GM12878 (cell line): ENCODE measurements around the gene TRMT44. TPM values are rescaled to one million over a fixed set of nuclear protein-coding genes. Genes with fewer than 3 reads are reported as not detected.

Source experiments
- ATAC-seq: fragments of 200-7000 bp; cut with Tn5 transposase; 3 replicates; pipeline ENCODE4 v1.9.1; 2020; ENCODE audit warnings: mild to moderate bottlenecking, moderate library complexity
- BruUV-seq: library from RNA; stranded (reverse); fragments of 400-500 nt; replicated peaks from 2 replicates; lab custom pipeline; 2021; lab: Mats Ljungman, UMichigan
- CTCF ChIA-PET: fragments of 300-600 bp; sonication (Branson Sonifier 250); formaldehyde crosslinking; extraction: SDS; loops from one replicate; lab custom pipeline; 2021; ENCODE audit warnings: inconsistent platforms; lab: Yijun Ruan, JAX
- POLR2A ChIA-PET: fragments of 350-600 bp; formaldehyde crosslinking; extraction: SDS; loops from one replicate; lab custom pipeline; 2021; ENCODE audit warnings: inconsistent platforms; lab: Charles Lee
- RAD21 ChIA-PET: fragments of 300-600 bp; sonication (Branson Sonifier 250); formaldehyde crosslinking; loops from one replicate; lab custom pipeline; 2023; ENCODE audit warnings: antibody characterized with exemption; ENCODE audit not compliant: unreplicated experiment; lab: Charles Lee
- SMC1A ChIA-PET: fragments of 300-600 bp; sonication (Branson Sonifier 250); formaldehyde crosslinking; loops from one replicate; lab custom pipeline; 2023; ENCODE audit not compliant: unreplicated experiment, uncharacterized antibody; lab: Charles Lee
- DNase-seq: peaks from one replicate; pipeline ENCODE4 v3.0.0-alpha.2; 2011; ENCODE audit warnings: low read depth, low spot score
- FAIRE-seq: peaks from 3 replicates; lab custom pipeline; 2011; peaks lifted over from hg19 to GRCh38; lab: Jason Lieb, UNC
- H2AFZ ChIP-seq: 2 replicates; pipeline ENCODE4 v1.6.0; 2011; ENCODE audit warnings: low read depth, low read length, control low read depth; ENCODE audit not compliant: control insufficient read depth
- H3K27ac ChIP-seq: 2 replicates; pipeline ENCODE4 v1.5.1; 2011; ENCODE audit warnings: control low read depth; ENCODE audit not compliant: control insufficient read depth, insufficient read depth
- H3K27me3 ChIP-seq, 2 experiments: replicated peaks in 1 of 2; 2 replicates each; pipeline versions ENCODE4 v1.6.0 to v1.6.1; 2011; ENCODE audit warnings: low read length in 1 of 2; ENCODE audit not compliant: control insufficient read depth in 2 of 2, insufficient read depth in 2 of 2
- H3K36me3 ChIP-seq, 2 experiments: 2 replicates each; pipeline ENCODE4 v1.5.1; 2011; ENCODE audit warnings: low read length in 1 of 2; ENCODE audit not compliant: control insufficient read depth in 2 of 2, insufficient read depth in 2 of 2
- H3K4me1 ChIP-seq: 2 replicates; pipeline ENCODE4 v1.6.1; 2011; ENCODE audit warnings: mild to moderate bottlenecking, low read length, moderate library complexity, mixed read lengths; ENCODE audit not compliant: control insufficient read depth, insufficient read depth
- H3K4me2 ChIP-seq: 2 replicates; pipeline ENCODE4 v1.6.0; 2011; ENCODE audit warnings: control low read depth; ENCODE audit not compliant: control insufficient read depth, insufficient read depth
- H3K4me3 ChIP-seq: fragments of 200-600 bp; sonication (generic); 2 replicates; pipeline ENCODE4 v1.5.1; 2016
- H3K79me2 ChIP-seq: 2 replicates; pipeline ENCODE4 v1.6.0; 2011; ENCODE audit warnings: low read length; ENCODE audit not compliant: control insufficient read depth, insufficient read depth
- H3K9ac ChIP-seq: 2 replicates; pipeline ENCODE4 v1.8.0; 2011; ENCODE audit warnings: low read length, control low read depth, mixed read lengths; ENCODE audit not compliant: control insufficient read depth, insufficient read depth
- H3K9me3 ChIP-seq: replicated peaks from 3 replicates; pipeline ENCODE4 v1.5.1; 2011; ENCODE audit warnings: mild to moderate bottlenecking, low read length; ENCODE audit not compliant: control insufficient read depth, insufficient read depth
- H4K20me1 ChIP-seq: 2 replicates; pipeline ENCODE4 v1.6.0; 2011; ENCODE audit not compliant: control insufficient read depth, insufficient read depth
- CTCF ChIP-seq, 3 experiments: IDR thresholded peaks in 2 of 3; conservative IDR thresholded peaks in 1 of 3; 2 replicates each; pipeline ENCODE4 v1.5.1; 2011; ENCODE audit warnings: low read depth in 3 of 3, low read length in 3 of 3, mild to moderate bottlenecking in 3 of 3, control low read depth in 2 of 3, moderate library complexity in 2 of 3, inconsistent platforms in 1 of 3, mixed read lengths in 1 of 3; ENCODE audit not compliant: control insufficient read depth in 2 of 3, insufficient read depth in 1 of 3; ENCODE audit errors: extremely low read depth in 1 of 3
- HCFC1 ChIP-seq: fragments of 150-350 bp; IDR thresholded peaks from 2 replicates; pipeline ENCODE4 v1.6.1; 2014; ENCODE audit warnings: low read length
- HDAC6 ChIP-seq: fragments of 200-600 bp; sonication (generic); IDR thresholded peaks from one replicate; pipeline ENCODE4 v1.8.0; 2017; ENCODE audit warnings: antibody characterized with exemption; ENCODE audit not compliant: unreplicated experiment
- MEF2A ChIP-seq: IDR thresholded peaks from 2 replicates; pipeline ENCODE4 v1.6.1; 2011; ENCODE audit warnings: low read depth, mild to moderate bottlenecking, low read length, moderate library complexity; ENCODE audit not compliant: insufficient read depth
- NBN ChIP-seq: fragments of 450-650 bp; IDR thresholded peaks from 2 replicates; pipeline ENCODE4 v1.6.1; 2016
- WGBS: methylation state at CpG from one replicate; pipeline ENCODE4 v1.1.6; 2016; ENCODE audit warnings: low lambda C conversion rate; ENCODE audit not compliant: insufficient replicate concordance, insufficient coverage; ENCODE audit errors: missing lambda C conversion rate; 5-methylcytosine and 5-hydroxymethylcytosine counted together
- in situ Hi-C: fragments of 300-500 bp; cut with MboI; formaldehyde crosslinking; loops from 9 replicates; pipeline ENCODE4 v1.14.3; 2018; ENCODE audit warnings: mixed read lengths
- intact Hi-C: fragments of 100-400 bp; cut with micrococcal nuclease; formaldehyde crosslinking; loops from one replicate; pipeline ENCODE4 v1.14.2; 2022; ENCODE audit not compliant: unreplicated experiment
- polyA plus RNA-seq, 11 experiments: library from polyadenylated mRNA; depleted of rRNA in 4 of 11; unstranded in 6 of 11; stranded (reverse) in 5 of 11; fragments of >200 nt; fragmentation: Nextera tagmentation in 4 of 11; fragmentation: Illumina TruSeq in 1 of 11; extraction: Ambion mirVana in 4 of 11; extraction: Trizol in 1 of 11; gene quantifications; 1 replicate in 1 of 11; 2 replicates in 10 of 11; pipeline versions ENCODE4 v1.2.1 to v1.2.3, GENCODE V29; 2011 to 2016; ENCODE audit warnings: inconsistent platforms in 2 of 11, missing spikeins in 2 of 11, low read depth in 1 of 11
- total RNA-seq, 4 experiments: library from RNA; depleted of rRNA in 3 of 4; stranded (reverse); fragments of >200 nt in 3 of 4; fragmentation: Illumina TruSeq in 1 of 4; extraction: Trizol in 1 of 4; gene quantifications; 2 replicates each; pipeline versions ENCODE4 v1.2.1 to v1.2.3, GENCODE V29; 2013 to 2021
- TF ChIP-seq, protein P1 (sequence below): fragments of 450-650 bp; IDR thresholded peaks from 2 replicates; pipeline ENCODE4 v1.6.1; 2014; ENCODE audit warnings: mild to moderate bottlenecking
- TF ChIP-seq, protein P2 (sequence below): IDR thresholded peaks from 2 replicates; pipeline ENCODE4 v1.6.1; 2011; ENCODE audit warnings: mild to moderate bottlenecking, low read depth, low read length, moderate library complexity; ENCODE audit not compliant: insufficient replicate concordance
- TF ChIP-seq, protein P3 (sequence below): IDR thresholded peaks from 2 replicates; pipeline ENCODE4 v1.6.1; 2012; ENCODE audit warnings: low read length, inconsistent platforms

The TRMT44 gene
- total and polyA plus RNA-seq, 10 of the 15 experiments (the other 5 are each of a cell fraction or from before 2014, with no cell fraction given), result 1.3 to 18.5 (median 10.1) TPM

DNA sequence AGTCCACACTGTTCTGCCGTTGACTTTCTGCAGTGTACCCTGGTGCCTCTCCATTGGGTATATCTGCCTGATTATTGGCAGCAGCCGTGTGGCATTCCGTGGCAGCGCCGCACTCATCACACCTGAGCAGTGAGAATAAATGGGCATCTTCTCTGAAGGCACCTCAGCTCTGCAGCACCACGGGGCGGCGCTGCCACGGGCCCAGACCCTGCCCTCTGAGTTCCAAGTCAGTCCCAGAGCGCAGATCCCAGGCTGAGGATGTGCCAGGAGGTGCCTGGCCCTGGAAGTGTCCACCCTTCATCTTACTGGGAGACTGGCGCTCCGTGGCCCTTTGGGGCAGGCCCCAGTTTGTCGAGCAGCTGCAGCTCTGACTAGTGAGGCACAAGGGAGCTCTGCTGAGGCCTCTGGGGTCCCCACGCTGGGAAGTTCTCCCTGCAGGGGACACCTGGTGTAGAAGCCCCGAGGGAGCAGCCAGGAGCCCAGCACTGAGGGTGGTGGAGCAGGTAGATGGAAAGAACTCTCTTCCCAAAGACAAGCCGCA lies 36.6 kb downstream of the TRMT44 start:
- Histone ChIP-seq H3K9ac (no peak overlapping the region), H2AFZ (no peak overlapping the region), H3K4me3 (no peak overlapping the region), H3K9me3 (no peaks in the 10 kb centered on the region), H4K20me1 (no peaks in the 10 kb centered on the region), H3K79me2 (no peaks in the 10 kb centered on the region), H3K27ac (no peak overlapping the region), H3K36me3 (no peaks in the 10 kb centered on the region), H3K4me1 (no peaks in the 10 kb centered on the region), H3K4me2 (no peak overlapping the region), H3K27me3 (no peaks in the 10 kb centered on the region)
- SMC1A ChIA-PET, result no interaction called here
- BruUV-seq, result no TSS peak
- RAD21 ChIA-PET, result no interaction called here
- CTCF ChIA-PET, result no interaction called here
- TF ChIP-seq, protein P1, sequence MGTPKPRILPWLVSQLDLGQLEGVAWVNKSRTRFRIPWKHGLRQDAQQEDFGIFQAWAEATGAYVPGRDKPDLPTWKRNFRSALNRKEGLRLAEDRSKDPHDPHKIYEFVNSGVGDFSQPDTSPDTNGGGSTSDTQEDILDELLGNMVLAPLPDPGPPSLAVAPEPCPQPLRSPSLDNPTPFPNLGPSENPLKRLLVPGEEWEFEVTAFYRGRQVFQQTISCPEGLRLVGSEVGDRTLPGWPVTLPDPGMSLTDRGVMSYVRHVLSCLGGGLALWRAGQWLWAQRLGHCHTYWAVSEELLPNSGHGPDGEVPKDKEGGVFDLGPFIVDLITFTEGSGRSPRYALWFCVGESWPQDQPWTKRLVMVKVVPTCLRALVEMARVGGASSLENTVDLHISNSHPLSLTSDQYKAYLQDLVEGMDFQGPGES, result no peak
- TF ChIP-seq HDAC6, result no peak
- TF ChIP-seq NBN, result no peak
- no peak for TF ChIP-seq CTCF (IDR thresholded peaks at IDR 0.05 in 2 of 3, conservative IDR thresholded peaks at IDR 0.05 in 1 of 3; ENCODE audit: control insufficient read depth in 2 of 3, extremely low read depth in 1 of 3, insufficient read depth in 1 of 3, low read depth in 3 of 3, low read length in 3 of 3)
- TF ChIP-seq, protein P2, sequence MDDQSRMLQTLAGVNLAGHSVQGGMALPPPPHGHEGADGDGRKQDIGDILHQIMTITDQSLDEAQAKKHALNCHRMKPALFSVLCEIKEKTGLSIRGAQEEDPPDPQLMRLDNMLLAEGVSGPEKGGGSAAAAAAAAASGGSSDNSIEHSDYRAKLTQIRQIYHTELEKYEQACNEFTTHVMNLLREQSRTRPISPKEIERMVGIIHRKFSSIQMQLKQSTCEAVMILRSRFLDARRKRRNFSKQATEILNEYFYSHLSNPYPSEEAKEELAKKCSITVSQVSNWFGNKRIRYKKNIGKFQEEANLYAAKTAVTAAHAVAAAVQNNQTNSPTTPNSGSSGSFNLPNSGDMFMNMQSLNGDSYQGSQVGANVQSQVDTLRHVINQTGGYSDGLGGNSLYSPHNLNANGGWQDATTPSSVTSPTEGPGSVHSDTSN, result no peak
- TF ChIP-seq, protein P3, sequence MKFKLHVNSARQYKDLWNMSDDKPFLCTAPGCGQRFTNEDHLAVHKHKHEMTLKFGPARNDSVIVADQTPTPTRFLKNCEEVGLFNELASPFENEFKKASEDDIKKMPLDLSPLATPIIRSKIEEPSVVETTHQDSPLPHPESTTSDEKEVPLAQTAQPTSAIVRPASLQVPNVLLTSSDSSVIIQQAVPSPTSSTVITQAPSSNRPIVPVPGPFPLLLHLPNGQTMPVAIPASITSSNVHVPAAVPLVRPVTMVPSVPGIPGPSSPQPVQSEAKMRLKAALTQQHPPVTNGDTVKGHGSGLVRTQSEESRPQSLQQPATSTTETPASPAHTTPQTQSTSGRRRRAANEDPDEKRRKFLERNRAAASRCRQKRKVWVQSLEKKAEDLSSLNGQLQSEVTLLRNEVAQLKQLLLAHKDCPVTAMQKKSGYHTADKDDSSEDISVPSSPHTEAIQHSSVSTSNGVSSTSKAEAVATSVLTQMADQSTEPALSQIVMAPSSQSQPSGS, result no peak
- TF ChIP-seq HCFC1, result no peak
- TF ChIP-seq MEF2A, result no peak
- FAIRE-seq (no peak), DNase-seq (no peak), ATAC-seq (no peak)
- in situ Hi-C loops (no loop called here), intact Hi-C loops (no loop called here)
- POLR2A ChIA-PET, result no interaction called here
- 95% methylated on average over 16 of the region's 16 CpGs for WGBS
